Measurements from ENCODE around the gene ITGA11.

ITGA11 gene

GRCh38 chr15:68445351-68445750 is 13.4 kb upstream of the ITGA11 start:
- DNase-seq (ENCODE audit: insufficient read length) (no peak), FAIRE-seq (no peak)
- TF ChIP-seq TAF1 (IDR thresholded peaks at IDR 0.05; ENCODE audit: borderline replicate concordance, low read depth, low read length) (no peak), POLR2A (IDR thresholded peaks at IDR 0.05; ENCODE audit: low read depth, low read length) (no peak), POLR2AphosphoS5 (IDR thresholded peaks at IDR 0.05; ENCODE audit: low read depth, low read length) (no peak)

- DNase-seq (ENCODE audit: insufficient read length) (no peak), FAIRE-seq (no peak)
- no peak for TF ChIP-seq POLR2AphosphoS5 (IDR thresholded peaks at IDR 0.05; ENCODE audit: low read depth, low read length)
- TF ChIP-seq TAF1 (IDR thresholded peaks at IDR 0.05; ENCODE audit: borderline replicate concordance, low read depth, low read length) = no peak
- no peak for TF ChIP-seq POLR2A (IDR thresholded peaks at IDR 0.05; ENCODE audit: low read depth, low read length)
Observed at GRCh38 chr15:68444336-68444735, 12.4 kb upstream of the ITGA11 start.

GRCh38 chr15:68442903-68443302 is 10.9 kb upstream of the ITGA11 start:
- TF ChIP-seq POLR2AphosphoS5 (IDR thresholded peaks at IDR 0.05; ENCODE audit: low read depth, low read length) (no peak), TAF1 (IDR thresholded peaks at IDR 0.05; ENCODE audit: borderline replicate concordance, low read depth, low read length) (no peak), POLR2A (IDR thresholded peaks at IDR 0.05; ENCODE audit: low read depth, low read length) (no peak)
- DNase-seq (ENCODE audit: insufficient read length) = no peak
- no peak for FAIRE-seq

GRCh38 chr15:68442041-68442440 is 10.1 kb upstream of the ITGA11 start:
- DNase-seq (ENCODE audit: insufficient read length) (no peak), FAIRE-seq (peak; percentile 24)
- TF ChIP-seq TAF1 (IDR thresholded peaks at IDR 0.05; ENCODE audit: borderline replicate concordance, low read depth, low read length) (no peak), POLR2A (IDR thresholded peaks at IDR 0.05; ENCODE audit: low read depth, low read length) (no peak), POLR2AphosphoS5 (IDR thresholded peaks at IDR 0.05; ENCODE audit: low read depth, low read length) (no peak)

- TF ChIP-seq POLR2A (IDR thresholded peaks at IDR 0.05; ENCODE audit: low read depth, low read length) (no peak), TAF1 (IDR thresholded peaks at IDR 0.05; ENCODE audit: borderline replicate concordance, low read depth, low read length) (no peak), POLR2AphosphoS5 (IDR thresholded peaks at IDR 0.05; ENCODE audit: low read depth, low read length) (no peak)
- FAIRE-seq = no peak
- no peak for DNase-seq (ENCODE audit: insufficient read length)
Observed at GRCh38 chr15:68441045-68441743, 9.2 kb upstream of the ITGA11 start.

- TF ChIP-seq POLR2AphosphoS5 (IDR thresholded peaks at IDR 0.05; ENCODE audit: low read depth, low read length) = no peak
- no peak for TF ChIP-seq POLR2A (IDR thresholded peaks at IDR 0.05; ENCODE audit: low read depth, low read length)
- TF ChIP-seq TAF1 (IDR thresholded peaks at IDR 0.05; ENCODE audit: borderline replicate concordance, low read depth, low read length) = no peak
- DNase-seq (ENCODE audit: insufficient read length) (no peak), FAIRE-seq (no peak)
Observed at GRCh38 chr15:68440136-68440535, 8.2 kb upstream of the ITGA11 start.

GRCh38 chr15:68439506-68439905 is 7.5 kb upstream of the ITGA11 start:
- TF ChIP-seq POLR2A (IDR thresholded peaks at IDR 0.05; ENCODE audit: low read depth, low read length) (no peak), POLR2AphosphoS5 (IDR thresholded peaks at IDR 0.05; ENCODE audit: low read depth, low read length) (no peak), TAF1 (IDR thresholded peaks at IDR 0.05; ENCODE audit: borderline replicate concordance, low read depth, low read length) (no peak)
- no peak for DNase-seq (ENCODE audit: insufficient read length)
- no peak for FAIRE-seq

GRCh38 chr15:68436680-68437079 is 4.7 kb upstream of the ITGA11 start:
- TF ChIP-seq POLR2AphosphoS5 (IDR thresholded peaks at IDR 0.05; ENCODE audit: low read depth, low read length) = no peak
- TF ChIP-seq POLR2A (IDR thresholded peaks at IDR 0.05; ENCODE audit: low read depth, low read length) = no peak
- no peak for TF ChIP-seq TAF1 (IDR thresholded peaks at IDR 0.05; ENCODE audit: borderline replicate concordance, low read depth, low read length)
- DNase-seq (ENCODE audit: insufficient read length) (no peak), FAIRE-seq (no peak)

GRCh38 chr15:68435966-68436365 is 4.0 kb upstream of the ITGA11 start:
- TF ChIP-seq POLR2AphosphoS5 (IDR thresholded peaks at IDR 0.05; ENCODE audit: low read depth, low read length) (no peak), POLR2A (IDR thresholded peaks at IDR 0.05; ENCODE audit: low read depth, low read length) (no peak), TAF1 (IDR thresholded peaks at IDR 0.05; ENCODE audit: borderline replicate concordance, low read depth, low read length) (no peak)
- no peak for DNase-seq (ENCODE audit: insufficient read length)
- no peak for FAIRE-seq

- FAIRE-seq (no peak), DNase-seq (ENCODE audit: insufficient read length) (no peak)
- no peak for TF ChIP-seq TAF1 (IDR thresholded peaks at IDR 0.05; ENCODE audit: borderline replicate concordance, low read depth, low read length)
- no peak for TF ChIP-seq POLR2A (IDR thresholded peaks at IDR 0.05; ENCODE audit: low read depth, low read length)
- no peak for TF ChIP-seq POLR2AphosphoS5 (IDR thresholded peaks at IDR 0.05; ENCODE audit: low read depth, low read length)
Observed at GRCh38 chr15:68434021-68434420, 2.1 kb upstream of the ITGA11 start.

- DNase-seq (ENCODE audit: insufficient read length) (no peak), FAIRE-seq (no peak)
- TF ChIP-seq POLR2AphosphoS5 (IDR thresholded peaks at IDR 0.05; ENCODE audit: low read depth, low read length) (no peak), TAF1 (IDR thresholded peaks at IDR 0.05; ENCODE audit: borderline replicate concordance, low read depth, low read length) (no peak), POLR2A (IDR thresholded peaks at IDR 0.05; ENCODE audit: low read depth, low read length) (no peak)
Observed at GRCh38 chr15:68433551-68433950, 1.6 kb upstream of the ITGA11 start.

- TF ChIP-seq TAF1 (IDR thresholded peaks at IDR 0.05; ENCODE audit: borderline replicate concordance, low read depth, low read length) (no peak), POLR2AphosphoS5 (IDR thresholded peaks at IDR 0.05; ENCODE audit: low read depth, low read length) (no peak), POLR2A (IDR thresholded peaks at IDR 0.05; ENCODE audit: low read depth, low read length) (no peak)
- DNase-seq (ENCODE audit: insufficient read length) (no peak), FAIRE-seq (no peak)
Observed at GRCh38 chr15:68432441-68433064, 590 bp upstream of the ITGA11 start.

Data from GM12892 (cell line).